ENCODE measurements around the gene RNF19B.
"Not testable (repeated sequence)": the region's sequence is repeated elsewhere in the genome, so short reads cannot be mapped to it uniquely, and the experiment has no call there.

The RNF19B gene

DNA sequence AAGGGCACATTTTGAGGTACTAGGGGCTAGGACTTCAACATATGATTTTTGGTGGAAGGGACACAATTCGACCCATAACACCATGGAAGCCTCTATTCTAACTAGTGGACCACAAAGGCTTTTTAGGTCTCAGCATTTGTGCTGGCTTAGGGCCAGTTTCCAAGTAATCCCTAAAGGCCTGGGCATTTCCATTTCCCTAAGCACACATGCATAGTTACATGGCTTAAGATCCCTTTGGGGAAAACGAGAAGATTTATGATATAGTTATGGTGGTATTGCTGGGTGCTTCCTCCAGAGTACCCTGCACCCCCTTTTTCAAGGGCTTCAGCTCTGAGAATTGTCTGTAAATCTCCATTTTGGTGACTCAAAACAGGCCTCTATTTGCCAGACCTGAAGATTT, 35.2 kb downstream of the RNF19B start:
- no peak for DNase-seq

DNA sequence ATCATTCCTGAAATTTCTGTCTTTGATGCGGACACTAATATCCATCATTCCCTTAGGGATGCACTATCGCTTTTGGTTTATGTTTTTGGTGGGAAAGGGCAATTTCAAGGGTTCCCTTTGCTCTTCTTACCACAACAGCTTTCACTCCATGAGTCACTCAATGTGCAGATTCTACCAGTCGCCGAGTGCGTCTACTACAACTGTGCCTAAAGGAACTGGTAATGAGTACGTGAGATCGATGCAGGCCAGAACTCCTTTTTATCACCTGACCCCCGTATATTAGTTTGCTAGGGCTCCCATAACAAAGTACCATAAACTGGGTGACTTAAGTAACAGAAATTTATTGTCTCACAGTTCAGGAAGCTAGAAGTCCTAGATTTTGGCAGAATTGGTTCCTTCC, 35.9 kb downstream of the RNF19B start:
- no peak for DNase-seq

DNA sequence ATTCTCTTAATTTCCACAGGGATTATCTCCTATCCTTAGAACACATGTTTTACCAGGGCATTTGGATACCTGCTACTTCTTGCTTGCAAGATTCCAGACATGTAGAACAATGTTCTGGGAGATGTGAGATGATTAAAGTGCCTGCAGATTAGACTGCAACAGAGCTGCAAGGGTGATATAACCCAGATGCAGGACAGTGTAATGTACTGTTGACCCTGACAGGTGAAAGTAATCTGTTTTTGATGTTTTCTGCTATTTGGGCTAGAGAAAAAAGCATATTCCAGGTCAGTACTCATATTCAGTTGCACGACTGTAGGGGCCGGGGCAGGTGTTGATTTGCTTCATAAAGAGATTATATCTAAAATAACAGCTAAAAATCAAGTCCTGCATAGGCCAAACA, 36.3 kb downstream of the RNF19B start:
- DNase-seq, result no peak

DNA sequence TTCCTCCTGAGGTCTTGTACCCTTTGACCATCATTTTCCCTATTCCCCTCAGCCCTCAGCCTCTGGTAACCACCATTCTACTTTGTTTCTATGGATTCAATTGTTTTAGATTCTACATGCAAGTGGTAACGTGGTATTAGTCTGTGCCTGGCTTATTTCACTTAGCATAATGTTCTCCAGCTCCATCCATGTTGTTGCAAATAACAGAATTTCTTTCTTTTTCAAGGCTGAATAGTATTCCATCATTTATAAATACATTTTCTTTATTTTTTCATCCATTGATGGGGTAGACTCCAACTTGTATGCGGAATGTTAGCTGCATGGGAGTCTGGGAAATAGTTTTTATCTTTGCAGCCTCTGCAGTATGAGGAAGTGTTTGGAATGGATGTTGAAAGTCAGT, 37.2 kb downstream of the RNF19B start:
- DNase-seq, result no peak

DNA sequence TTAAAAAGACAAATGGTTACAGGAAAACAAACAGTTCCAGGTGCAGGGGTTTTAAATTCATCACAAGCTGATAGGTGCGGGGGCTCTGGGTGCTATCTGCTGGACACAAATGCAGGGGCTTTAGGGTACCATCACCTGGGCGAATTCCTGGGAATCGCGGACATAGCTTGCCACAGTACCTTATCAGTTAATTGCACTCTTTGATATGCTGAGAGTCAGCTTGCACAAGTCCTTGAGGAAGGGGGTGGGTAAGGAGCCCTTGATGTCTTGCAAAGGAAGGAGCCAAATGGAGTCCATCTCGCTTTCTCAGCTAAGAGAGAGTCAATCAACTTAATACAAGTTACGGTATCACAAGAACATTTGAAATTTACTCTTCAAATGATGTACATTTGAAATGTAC, 38.0 kb downstream of the RNF19B start:
- no peak for DNase-seq

DNA sequence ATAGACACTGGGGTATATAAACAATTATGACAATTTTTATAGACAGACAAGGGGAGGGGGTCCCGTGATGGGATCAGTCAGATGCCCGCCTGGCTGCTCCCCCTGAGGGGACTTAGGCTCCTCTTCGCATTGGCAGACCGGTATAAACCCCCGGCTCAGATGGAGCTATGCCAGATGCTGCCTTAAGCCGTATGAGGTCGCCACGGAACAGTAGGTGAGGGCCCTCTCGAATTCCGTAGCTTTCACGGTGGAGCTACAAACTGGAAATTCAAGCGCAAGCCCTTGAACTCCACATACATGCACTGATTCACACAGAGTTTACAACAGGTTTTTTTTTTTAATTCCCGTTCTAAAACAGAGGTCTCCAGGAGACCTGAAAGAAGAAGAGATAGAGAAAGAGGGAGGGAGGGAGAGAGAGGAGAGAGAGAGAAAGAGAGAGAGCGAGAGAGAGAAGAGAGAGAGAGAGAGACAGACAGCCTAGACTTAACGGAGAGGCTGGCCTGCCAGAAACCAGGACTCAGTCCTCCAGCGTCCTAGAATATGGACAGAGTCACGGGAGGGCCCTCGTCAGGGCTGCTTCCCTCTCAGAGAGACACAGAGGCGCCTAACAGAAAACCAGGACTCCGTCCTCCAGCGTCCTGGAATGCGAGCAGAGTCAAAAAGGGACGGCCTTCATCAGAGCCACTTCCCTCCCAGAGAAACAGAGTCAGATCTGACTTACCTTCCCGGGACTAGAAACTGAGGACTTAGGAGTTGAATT, 39.0 kb downstream of the RNF19B start:
- DNase-seq, result peak; percentile 24

DNA sequence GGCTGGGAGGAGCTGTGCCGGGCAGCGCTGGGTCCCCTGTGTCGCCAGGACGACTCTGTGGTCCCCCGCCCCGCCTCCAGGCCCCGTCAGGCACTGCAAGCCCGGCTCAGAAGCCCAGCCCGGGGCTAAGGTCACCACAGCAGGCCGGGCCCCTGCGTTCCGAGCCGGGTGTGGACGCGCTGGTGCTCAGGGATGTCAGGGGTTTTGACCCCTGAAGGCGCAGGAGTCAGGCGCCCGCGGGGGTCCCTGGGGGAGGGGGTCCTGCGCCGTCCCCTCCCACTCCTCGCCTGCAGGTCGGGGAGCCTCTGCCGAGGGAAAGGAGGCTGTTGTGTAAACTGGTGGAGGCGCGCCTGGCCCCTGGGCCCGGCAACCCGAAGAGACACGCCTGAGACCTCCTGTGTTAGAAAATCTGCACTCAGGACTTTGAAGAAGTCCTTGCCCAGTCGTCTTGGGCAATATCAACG, 39.7 kb downstream of the RNF19B start:
- DNase-seq, result no peak

DNA sequence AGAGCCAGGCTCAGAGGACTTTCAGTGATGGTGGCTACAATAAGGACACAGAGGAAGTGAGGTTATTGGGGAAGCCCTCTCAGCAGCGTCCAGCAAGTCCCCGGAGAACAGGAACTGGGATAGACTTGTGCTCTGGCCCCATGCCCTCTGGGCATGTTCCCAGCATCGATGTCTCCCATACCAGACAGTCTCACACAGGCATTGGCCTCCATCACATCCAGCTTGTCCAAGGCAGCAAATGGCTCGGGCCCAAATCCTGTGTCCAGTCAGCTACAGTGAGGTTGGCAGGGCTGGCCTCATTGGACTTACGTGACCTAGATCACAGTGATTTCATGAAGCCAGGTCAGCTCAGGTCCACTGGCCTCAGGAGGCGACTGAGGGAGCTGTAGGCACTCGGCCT, 43.8 kb downstream of the RNF19B start:
- DNase-seq, result no peak

DNA sequence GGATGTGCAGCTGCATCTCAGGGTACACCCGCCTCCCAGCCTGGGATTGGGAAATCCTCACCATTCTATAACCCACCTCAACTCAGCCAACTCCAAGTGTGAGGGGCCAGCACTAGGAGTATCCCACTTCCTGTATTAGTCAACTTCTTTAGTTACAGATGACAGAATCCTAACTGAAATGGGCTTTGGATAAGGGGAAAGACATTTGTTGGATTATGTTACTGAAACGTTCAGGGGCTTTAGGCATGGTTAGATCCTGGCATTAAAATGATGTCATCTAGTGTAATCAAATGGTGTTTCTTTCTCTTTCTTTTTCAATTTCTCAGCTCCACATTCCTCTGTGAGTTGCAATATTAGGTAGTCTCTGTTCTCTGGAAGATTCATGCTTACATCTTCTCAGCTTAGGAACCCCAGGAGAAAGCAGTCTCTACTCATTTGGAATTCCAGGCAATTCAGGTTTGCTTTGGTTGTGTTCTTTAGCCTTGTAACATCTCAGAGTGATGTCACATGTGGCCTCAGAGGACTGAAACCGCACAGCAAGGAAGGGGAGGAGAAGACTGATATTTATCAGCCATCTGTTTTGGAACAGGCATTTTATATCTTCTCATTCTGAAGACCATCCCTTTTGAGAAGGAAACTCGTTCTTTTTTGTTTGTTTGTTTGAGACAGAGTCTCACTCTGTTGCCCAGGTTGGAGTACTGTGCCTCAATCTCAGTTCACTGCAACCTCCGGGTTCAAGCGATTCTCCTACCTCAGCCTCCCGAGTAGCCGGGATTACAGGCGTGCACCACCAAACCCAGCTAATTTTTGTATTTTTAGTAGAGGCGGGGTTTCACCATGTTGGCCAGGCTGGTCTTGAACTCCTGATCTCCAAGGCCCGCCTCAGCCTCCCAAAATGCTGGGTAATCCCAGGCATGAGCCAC, 44.5 kb downstream of the RNF19B start:
- no peak for DNase-seq

DNA sequence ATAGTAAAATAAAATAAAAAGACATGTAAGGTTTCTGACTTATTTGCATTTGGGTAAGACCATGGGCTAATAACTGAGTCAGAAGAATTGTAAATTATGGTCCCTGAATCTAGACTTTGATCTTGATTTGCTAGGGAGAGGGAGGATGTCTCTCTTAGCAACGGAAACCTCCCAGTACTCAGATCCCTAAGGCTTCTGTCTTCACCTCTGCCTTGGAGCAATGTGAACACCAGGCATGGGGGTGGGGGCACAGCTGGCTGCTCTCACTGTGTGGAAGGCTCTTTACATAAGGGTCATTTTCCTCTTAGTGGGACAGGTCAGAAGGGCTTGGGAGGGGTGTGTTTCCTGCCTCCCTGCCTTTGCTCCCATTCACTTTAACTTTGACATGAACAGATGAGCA, 46.4 kb downstream of the RNF19B start:
- DNase-seq, result no peak

DNA sequence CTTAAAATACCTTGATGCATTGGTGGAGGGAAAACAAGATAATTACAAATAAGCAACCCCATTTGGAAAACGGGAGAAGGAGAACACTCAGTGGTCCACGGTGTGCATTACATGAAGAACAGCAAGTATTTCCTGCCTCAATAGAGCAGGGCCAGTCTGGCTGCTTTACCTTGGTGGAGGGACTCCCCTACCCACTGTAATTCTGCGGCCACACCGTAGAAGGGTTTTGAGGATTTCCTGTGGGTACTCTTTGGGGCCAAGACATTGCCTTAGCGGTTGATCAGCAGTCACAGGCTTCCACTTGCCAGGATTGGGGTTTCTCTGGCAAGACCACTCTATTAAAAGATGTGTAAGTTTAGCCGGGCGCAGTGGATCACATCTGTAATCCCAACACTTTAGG, 47.1 kb downstream of the RNF19B start:
- DNase-seq, result no peak

DNA sequence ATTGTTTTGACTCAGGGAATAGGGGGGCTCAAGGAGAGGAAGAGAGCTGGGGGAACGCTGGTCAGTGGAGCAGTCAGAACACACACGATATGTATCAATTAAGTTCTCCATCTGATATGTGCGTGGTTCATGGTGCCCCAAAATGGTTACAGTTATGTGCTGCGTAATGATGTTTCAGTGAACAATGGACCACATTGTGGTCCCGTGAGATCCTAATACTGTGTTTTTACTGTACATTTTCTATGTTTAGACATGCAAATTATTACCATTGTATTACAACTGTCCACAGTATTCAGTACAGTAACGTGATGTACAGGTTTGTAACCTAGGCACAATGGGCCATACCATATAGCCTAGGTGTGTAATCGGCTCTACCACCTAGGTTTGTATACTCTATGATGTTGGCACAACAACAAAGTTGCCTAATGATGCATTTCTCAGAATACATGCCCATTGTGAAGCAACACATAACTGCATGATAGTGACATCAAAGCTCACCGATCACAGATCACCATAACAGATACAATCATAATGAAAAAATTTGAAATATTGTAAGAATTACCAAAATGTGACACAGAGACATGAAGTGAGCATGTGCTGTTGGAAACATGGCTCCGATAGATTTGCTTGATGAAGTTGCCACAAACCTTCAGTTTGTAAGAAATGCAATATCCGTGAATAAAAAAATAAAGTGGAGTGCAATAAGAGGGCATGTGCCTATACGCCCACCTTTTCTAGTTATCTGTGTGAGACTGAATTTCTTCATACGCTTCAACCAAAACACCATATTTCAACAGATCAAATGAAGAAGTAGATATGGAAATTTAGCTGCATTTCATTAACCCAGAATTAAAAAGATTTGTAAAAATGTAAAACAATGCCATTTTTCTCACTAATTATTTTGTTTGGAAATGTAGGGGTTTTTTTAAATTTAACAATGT, 48.6 kb downstream of the RNF19B start:
- no peak for DNase-seq

DNA sequence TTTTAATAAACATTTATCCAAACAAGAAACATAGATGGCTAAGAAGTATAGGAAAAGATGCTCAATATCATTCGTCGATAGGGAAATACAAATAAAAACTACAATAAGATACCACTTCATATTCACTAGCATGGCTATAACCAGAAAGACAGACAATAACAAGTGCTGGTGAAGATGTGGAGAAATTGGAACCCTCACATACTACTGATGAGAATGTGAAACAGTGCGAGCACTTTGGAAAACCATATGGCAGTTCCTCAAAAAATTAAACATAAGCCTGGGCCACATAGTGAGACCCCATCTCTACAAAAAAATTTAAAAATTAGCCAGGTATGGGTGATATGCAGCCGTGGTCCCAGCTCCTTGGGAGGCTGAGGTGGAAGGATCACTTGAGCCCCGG, 54.3 kb downstream of the RNF19B start:
- DNase-seq, result no peak

DNA sequence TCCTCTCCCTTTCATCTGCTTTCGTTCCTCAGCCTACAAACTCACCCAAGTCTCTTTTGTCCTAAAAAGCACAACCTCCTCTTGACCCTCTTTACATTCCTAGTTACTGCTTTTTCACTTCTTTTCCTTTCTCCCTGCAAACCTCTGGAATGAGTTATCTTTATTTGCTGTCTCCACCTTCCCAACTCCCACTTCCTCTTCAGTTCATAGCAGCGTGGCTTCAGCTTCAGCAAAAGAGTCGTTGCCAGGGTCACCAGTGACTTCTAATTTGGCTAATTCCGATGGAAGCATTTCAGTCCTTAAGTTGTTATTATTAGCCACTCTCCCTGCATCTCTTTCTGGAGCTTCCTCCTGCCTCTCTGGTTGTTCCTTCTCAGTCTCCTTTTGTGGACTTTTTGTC, 57.2 kb downstream of the RNF19B start:
- DNase-seq, result no peak

DNA sequence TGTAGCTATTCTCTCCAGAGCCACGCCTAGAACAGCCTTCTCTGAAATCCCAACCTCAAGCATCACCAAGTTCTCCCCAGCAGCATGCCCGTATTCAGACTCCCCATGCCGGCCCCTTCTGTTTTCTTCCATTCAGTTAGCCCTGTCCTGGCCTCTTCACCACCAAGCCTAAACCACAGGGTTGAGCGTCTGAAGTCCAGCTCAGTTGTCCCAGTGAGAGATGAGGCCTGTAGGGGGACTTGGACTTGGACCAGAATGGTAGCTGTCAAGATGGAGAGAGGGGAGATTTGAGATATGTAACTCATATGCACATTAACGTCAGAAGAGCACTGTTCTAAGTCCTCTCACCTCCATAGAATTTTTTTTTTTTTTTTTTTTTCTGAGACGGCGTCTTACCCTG, 58.0 kb downstream of the RNF19B start:
- DNase-seq, result no peak

DNA sequence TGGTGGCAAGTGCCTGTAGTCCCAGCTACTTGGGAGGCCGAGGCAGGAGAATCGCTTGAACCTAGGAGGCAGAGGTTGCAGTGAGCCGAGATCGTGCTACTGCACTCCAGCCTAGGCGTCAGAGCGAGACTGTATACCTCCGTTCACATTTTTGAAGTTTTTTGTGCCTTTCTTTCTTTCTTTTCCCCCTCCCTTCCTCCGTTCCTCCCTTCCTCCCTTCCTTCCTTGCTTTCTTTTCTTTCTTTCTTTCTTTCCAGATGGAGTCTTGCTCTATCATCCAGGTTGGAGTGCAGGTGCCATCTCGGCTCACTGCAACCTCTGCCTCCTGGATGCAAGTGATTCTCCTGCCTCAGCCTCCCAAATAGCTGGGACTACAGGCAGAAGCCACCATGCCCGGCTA, 59.0 kb downstream of the RNF19B start:
- DNase-seq, result not testable (repeated sequence)

DNA sequence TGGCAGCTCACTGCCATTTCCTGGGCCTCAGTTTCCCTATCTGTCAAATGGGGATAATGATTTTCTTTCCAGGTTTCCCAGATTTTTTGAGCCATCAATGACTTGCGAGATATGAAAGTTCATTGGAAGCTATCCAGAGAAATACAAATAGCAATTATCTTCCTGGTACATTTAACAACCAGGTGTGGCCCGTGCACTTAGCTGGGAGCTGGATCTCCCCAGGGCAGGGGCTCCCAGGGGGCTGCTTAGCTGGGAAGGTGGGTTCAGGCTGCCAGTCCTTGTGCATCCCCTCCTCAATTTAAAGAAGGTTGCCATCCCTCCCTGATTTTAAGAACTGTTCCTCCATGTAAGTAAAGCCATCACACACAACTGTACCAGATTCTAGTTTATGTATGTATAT, 59.8 kb downstream of the RNF19B start:
- no peak for DNase-seq

DNA sequence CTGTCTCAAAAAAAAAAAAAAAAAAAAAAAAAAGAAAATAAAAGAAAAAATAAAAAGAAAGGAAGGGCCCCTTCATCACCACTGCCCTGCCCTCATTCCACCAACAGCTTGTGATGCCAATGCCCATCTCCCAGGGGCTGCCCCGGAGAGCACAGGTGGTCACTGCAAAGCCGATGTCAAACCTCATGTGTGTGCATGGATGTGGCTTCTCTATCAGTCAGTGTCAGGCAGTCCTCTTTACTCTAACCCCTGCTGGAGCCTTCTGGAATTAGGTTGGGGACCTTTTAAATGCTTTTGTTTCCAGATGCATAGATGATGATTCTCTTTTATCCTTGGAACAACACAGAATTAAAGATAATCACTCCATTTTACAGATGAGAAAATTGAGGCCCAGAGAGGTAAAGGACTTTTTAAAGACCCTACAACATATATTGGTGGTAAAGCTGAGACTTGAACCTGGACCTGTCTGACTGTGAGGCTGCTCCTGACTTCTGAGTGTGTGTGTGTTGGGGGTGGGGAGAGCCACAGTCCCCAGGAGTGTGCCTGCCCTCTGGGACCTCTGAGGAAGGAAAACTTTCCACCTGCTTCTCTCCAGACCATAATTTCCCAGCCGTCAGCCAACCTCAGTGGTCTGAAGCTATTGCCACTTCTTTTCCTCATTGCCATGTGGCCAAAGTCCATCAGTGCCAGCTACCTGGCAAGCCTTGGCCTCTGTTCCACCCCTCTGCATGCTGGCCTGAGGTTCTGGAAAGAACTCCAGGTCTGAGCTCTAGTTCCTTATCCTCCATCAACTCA, 60.4 kb downstream of the RNF19B start:
- DNase-seq, result no peak

DNA sequence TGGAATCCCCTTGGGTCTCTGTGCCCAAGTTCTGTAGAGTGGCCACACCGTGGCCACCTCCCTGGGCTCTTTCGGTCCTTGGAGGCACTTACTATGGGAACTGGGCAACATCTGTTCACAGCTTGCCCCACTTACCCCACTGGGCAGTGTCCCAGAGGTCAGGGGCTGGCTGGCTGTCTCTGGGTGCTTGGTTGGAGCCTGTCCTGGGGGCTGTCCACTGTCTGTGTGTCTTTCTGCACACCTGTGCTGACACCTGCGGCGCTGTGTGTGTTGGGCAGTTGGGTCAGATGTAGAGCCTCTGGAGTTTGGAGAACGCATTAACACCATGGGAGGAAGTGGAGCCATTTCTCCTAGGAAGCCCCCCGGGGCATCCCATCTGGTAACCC, 62.1 kb downstream of the RNF19B start:
- no peak for DNase-seq

DNA sequence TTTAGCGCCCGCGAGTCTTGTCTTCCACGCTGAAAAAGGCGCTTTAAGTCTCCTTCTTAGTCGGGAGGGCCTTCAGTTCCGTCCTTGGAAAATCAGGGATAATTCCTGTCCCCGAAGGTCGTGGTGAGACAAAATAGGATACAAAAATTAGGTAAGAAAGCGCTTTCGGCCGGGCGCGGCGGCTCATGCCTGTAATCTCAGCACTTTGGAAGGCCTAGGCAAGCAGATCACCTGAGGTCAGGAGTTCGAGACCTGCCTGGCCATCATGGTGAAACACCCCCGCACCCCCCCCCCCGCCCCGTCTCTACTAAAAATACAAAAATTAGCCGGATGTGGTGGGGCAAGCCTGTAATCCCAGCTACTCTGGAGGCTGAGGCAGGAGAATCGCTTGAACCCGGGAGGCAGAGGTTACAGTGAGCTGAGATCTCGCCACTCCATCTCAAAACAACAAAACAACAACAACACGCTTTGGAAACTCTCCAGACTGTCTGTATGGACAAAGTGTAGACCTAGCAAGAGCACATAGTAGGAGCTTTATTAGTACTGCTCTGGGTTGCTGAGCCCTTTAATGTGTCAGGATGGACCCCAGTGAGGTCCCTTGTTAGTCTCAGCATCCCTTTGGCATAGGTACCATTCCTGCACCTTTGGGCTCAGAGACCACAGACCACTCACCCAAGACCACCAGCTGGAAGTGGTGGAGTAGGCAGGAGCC, 62.6 kb downstream of the RNF19B start:
- DNase-seq, result no peak
